ENCODE results near the gene PSMB1.
A peak's percentile ranks its signal among the peaks of the same experiment; 100 is the strongest.

Gene PSMB1

DNA sequence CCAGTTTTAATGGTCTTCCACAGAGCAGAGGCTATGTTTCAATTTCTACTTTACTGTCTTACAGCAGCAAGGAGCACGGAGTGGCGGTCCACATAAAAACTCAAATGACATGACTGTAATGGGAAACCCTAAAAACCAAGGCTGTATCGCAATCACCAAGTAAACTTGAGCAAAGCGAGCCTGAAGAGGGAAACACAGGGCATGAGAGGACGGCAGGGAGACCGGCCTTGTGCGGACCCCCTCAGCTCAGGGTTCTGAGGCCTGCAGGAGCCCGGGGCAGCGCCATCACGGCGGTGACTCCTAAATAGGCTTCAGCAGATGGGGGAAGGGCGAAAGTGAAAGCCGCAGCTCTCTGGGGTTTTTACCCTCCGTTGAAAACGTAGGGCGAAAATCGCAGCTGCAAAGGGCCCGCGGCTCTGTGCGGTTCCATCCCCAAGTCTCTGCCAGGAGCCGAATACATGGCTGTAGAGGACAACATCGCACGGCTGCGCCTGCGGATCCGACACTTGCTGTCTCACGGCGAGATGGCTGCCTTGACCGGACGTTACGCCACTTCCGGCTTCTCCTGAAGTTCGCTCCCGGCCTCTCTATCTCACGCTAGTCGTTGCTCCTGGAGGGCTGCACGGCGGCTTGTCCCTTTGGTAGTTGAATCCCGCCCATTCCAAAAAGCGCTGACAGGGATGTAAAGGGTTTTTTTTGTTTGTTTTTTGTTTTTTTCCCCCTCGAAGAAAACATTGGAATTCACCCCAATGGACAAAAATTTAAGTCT is at the start of gene PSMB1:
PSMB1 (minus strand) TSS at position 543 of the 769 bp plus-strand sequence; CDS start at position 478, 65 bp downstream.
- Histone ChIP-seq H3K36me3 (ENCODE audit: control insufficient read depth, insufficient read depth, low read length) (peaks cover 35% of the 10 kb centered on the region), H3K9ac (ENCODE audit: low read depth, low read length) (peak within 1 kb of the TSS; percentile 93), H3K27me3 (ENCODE audit: control insufficient read depth, insufficient read depth, low read length) (no peaks in the 10 kb centered on the region), H3K9me3 (ENCODE audit: control insufficient read depth, insufficient read depth, low read length) (no peaks in the 10 kb centered on the region), H3K4me3 (ENCODE audit: low read depth, low read length) (peak within 1 kb of the TSS; percentile 84), H3K27ac (ENCODE audit: low read depth, low read length) (peak within 1 kb of the TSS; percentile 97), H3K4me1 (ENCODE audit: control insufficient read depth, insufficient read depth, low read length) (peaks cover 13% of the 10 kb centered on the region)

DNA sequence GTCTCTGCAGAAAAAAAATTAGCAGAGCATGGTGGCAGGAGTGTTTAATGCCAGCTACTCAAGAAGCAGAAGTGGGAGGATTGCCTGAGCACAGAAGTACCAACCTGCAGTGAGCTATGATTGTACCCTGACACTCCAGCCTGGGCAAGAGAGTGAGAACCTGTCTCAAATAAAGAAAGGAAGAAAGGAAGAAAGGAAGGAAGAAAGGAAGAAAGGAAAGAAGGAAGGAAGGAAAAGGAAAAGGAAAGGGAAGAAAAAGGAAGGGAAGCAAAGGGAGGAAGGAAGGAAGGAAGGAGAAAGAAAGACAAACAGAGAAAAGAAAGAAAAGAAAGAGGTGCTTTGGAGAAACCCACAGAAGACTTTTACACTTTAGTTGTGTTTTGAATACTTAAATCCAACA is 44.2 kb upstream of the PSMB1 start:
- H3K9me3 ChIP-seq (ENCODE audit: control insufficient read depth, insufficient read depth, low read length), result peaks cover 14% of the 10 kb centered on the region; the same call in 1 of the 2 replicates
- no peak overlapping the region for H3K27ac ChIP-seq (ENCODE audit: low read depth, low read length)
- H3K36me3 ChIP-seq (ENCODE audit: control insufficient read depth, insufficient read depth, low read length), result no peaks in the 10 kb centered on the region
- no peak overlapping the region for H3K4me3 ChIP-seq (ENCODE audit: low read depth, low read length)
- H3K27me3 ChIP-seq (ENCODE audit: control insufficient read depth, insufficient read depth, low read length), result no peaks in the 10 kb centered on the region
- no peak overlapping the region for H3K9ac ChIP-seq (ENCODE audit: low read depth, low read length)
- peaks cover 20% of the 10 kb centered on the region for H3K4me1 ChIP-seq (ENCODE audit: control insufficient read depth, insufficient read depth, low read length)

DNA sequence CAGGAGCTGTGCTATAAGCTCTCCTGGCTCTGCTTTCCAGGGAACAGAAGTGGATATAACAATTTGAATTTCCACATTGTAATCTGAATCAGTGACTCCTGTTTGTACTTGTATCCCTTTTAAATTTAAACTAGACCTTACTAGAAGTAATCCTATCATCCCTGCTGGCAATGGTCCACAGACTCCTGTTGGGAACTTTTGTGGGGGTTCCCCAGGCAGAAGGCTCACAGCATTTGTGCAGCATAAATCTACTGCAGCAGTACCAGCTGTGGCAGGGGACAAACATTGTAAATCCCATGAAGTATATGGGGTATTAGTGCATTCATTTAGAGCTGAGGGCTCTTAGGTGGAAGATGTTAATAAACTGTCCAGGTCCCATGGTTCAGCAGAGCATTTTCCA is 43.3 kb upstream of the PSMB1 start:
- Histone ChIP-seq H3K27me3 (ENCODE audit: control insufficient read depth, insufficient read depth, low read length) (no peaks in the 10 kb centered on the region), H3K9ac (ENCODE audit: low read depth, low read length) (no peak overlapping the region), H3K36me3 (ENCODE audit: control insufficient read depth, insufficient read depth, low read length) (no peaks in the 10 kb centered on the region), H3K9me3 (ENCODE audit: control insufficient read depth, insufficient read depth, low read length) (peaks cover 22% of the 10 kb centered on the region), H3K27ac (ENCODE audit: low read depth, low read length) (no peak overlapping the region), H3K4me3 (ENCODE audit: low read depth, low read length) (no peak overlapping the region), H3K4me1 (ENCODE audit: control insufficient read depth, insufficient read depth, low read length) (peaks cover 20% of the 10 kb centered on the region)

DNA sequence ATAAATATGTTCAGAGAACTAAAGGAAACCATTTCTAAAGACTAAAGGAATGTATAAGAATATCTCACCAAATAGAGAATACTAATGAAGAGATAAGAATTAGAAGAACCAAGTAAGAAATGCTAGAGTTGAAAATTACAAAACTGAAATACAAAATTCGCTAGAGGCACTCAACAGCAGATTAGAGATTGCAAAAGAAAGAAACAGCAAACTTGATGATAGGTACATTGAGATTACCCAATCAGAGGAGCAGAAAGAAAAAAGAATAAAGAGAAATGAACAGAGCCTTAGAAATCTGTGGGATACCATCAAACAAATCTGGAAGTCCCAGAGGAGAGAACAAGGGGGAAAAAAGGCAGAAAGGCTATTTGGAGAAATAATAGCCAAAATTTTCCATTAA is 37.6 kb upstream of the PSMB1 start:
- Histone ChIP-seq H3K4me3 (ENCODE audit: low read depth, low read length) (no peak overlapping the region), H3K4me1 (ENCODE audit: control insufficient read depth, insufficient read depth, low read length) (peaks cover 16% of the 10 kb centered on the region), H3K9ac (ENCODE audit: low read depth, low read length) (no peak overlapping the region), H3K27ac (ENCODE audit: low read depth, low read length) (no peak overlapping the region), H3K9me3 (ENCODE audit: control insufficient read depth, insufficient read depth, low read length) (peaks cover 38% of the 10 kb centered on the region), H3K36me3 (ENCODE audit: control insufficient read depth, insufficient read depth, low read length) (no peaks in the 10 kb centered on the region), H3K27me3 (ENCODE audit: control insufficient read depth, insufficient read depth, low read length) (no peaks in the 10 kb centered on the region)

DNA sequence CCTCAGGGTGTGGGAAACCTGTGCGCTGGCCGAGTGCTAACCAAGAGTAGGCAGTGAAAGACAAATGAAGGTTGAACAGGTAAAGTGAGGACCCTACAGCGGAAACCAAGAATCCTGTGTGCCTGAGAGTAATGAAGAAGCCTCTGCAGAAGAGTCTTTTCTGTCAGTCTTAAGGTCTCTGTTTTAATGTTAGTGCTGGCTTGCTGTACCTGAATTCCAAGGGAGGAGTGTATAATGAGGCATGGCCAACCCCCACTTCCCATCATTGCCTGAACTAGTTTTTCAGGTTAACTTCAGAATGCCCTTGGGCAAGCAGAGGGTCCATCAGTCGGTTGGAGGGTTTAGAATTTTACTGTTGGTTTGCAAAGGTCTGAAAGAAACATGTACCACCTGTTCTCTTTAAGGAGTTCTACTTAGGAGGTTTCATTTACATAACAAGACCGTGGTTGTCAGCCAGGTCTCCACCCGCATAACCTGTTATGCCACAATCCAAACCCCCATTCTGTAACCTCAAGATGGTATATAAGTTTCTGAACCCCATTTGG is 31.9 kb upstream of the PSMB1 start:
- peaks cover 21% of the 10 kb centered on the region for H3K4me1 ChIP-seq (ENCODE audit: control insufficient read depth, insufficient read depth, low read length)
- H3K9me3 ChIP-seq (ENCODE audit: control insufficient read depth, insufficient read depth, low read length), result peaks cover 7% of the 10 kb centered on the region; the same call in 1 of the 2 replicates
- H3K4me3 ChIP-seq (ENCODE audit: low read depth, low read length), result peak overlapping the region; percentile 99
- H3K27ac ChIP-seq (ENCODE audit: low read depth, low read length), result peak overlapping the region; percentile 95
- no peaks in the 10 kb centered on the region for H3K27me3 ChIP-seq (ENCODE audit: control insufficient read depth, insufficient read depth, low read length)
- H3K9ac ChIP-seq (ENCODE audit: low read depth, low read length), result peak overlapping the region; percentile 88
- peaks cover 29% of the 10 kb centered on the region for H3K36me3 ChIP-seq (ENCODE audit: control insufficient read depth, insufficient read depth, low read length)

DNA sequence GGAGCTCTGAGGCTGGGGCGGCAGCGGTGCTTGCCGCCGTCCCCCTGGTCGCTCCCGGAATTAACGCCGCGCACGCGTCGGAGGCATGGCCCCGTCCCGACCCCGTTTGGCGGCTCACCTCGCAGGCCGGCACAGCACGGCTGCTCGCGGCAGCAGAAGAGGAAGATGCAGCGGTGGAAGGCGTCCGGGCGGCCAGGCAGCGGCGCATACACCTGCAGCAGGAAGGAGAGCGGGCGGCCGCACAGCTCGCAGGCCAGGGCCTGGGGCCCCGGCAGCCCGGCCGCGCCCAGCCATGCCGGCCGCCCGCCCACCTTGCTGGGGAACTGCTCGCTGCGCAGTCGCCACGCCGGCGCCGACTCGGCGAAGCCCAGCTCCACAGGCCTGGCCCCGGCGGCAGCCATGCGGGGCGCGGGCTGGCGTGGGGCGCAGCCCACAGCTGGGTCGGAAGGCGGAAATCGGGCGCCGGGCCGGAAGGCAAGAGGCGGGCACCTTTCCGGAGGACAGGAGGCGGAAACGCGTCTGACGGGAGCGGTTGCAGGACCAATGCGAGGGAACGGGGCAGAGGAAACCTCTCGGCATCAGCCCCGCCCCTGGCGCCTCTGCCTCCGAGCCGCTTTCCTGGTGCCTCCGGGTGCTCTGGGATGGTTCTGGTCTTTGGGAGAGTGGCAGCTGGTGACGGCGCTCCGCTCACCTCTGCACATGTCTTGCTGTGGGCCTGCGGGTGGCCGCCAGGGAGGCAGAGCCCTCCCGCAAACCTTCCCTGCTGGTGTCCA is 31.3 kb upstream of the PSMB1 start, which contains the start of gene PDCD2:
PDCD2 (minus strand) TSS at position 457 of the 773 bp plus-strand sequence; CDS start at position 401, 56 bp downstream.
- no peaks in the 10 kb centered on the region for H3K27me3 ChIP-seq (ENCODE audit: control insufficient read depth, insufficient read depth, low read length)
- peaks cover 21% of the 10 kb centered on the region for H3K4me1 ChIP-seq (ENCODE audit: control insufficient read depth, insufficient read depth, low read length)
- H3K36me3 ChIP-seq (ENCODE audit: control insufficient read depth, insufficient read depth, low read length), result peaks cover 36% of the 10 kb centered on the region
- H3K9me3 ChIP-seq (ENCODE audit: control insufficient read depth, insufficient read depth, low read length), result peaks cover 2% of the 10 kb centered on the region; the same call in 1 of the 2 replicates
- peak within 1 kb of the TSS; percentile 88 for H3K9ac ChIP-seq (ENCODE audit: low read depth, low read length)
- H3K4me3 ChIP-seq (ENCODE audit: low read depth, low read length), result peak within 1 kb of the TSS; percentile 99
- peak within 1 kb of the TSS; percentile 95 for H3K27ac ChIP-seq (ENCODE audit: low read depth, low read length)

DNA sequence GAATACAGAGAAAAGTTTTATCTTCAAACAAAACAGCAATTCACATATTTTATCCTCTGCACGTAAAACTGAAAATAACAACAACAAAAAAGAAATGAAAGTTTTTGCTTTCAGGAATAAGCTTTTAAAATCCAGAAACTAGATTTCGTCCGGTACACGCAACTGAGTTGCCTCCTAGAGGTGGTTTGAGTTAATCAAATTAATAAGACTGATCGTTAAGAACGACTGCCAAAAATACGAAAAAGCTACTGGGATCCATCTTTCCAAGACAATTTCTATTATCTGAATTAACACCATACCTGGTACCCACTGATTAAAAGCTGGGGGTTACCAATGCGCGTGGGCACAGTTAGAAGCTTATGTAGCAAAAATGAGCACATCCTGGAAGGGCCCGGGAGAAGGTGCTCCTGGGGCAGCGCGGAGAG is 30.7 kb upstream of the PSMB1 start:
- peak overlapping the region; percentile 95 for H3K27ac ChIP-seq (ENCODE audit: low read depth, low read length)
- no peaks in the 10 kb centered on the region; the same call in 1 of the 2 replicates for H3K9me3 ChIP-seq (ENCODE audit: control insufficient read depth, insufficient read depth, low read length)
- peaks cover 21% of the 10 kb centered on the region for H3K4me1 ChIP-seq (ENCODE audit: control insufficient read depth, insufficient read depth, low read length)
- H3K4me3 ChIP-seq (ENCODE audit: low read depth, low read length), result peak overlapping the region; percentile 99
- peak overlapping the region; percentile 88 for H3K9ac ChIP-seq (ENCODE audit: low read depth, low read length)
- H3K36me3 ChIP-seq (ENCODE audit: control insufficient read depth, insufficient read depth, low read length), result peaks cover 42% of the 10 kb centered on the region
- no peaks in the 10 kb centered on the region for H3K27me3 ChIP-seq (ENCODE audit: control insufficient read depth, insufficient read depth, low read length)

DNA sequence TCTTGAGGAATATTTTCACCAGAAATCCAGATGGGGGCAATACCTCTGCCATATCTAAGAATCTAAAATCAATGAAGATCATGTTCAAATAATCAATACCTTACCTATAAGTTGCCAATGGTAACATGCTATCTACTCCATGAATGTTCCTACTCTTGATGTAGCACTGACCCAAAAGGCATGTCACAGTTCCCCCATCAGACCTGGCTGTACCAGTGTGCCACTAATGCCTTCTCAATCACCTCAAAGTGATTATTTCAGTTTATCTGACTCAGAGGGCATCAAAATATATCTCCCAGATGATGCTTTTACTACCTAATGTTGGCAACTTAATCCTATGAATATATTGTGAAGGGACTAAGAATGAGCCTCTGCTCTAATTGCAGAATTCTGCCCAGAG is 25.8 kb upstream of the PSMB1 start:
- Histone ChIP-seq H3K4me3 (ENCODE audit: low read depth, low read length) (no peak overlapping the region), H3K36me3 (ENCODE audit: control insufficient read depth, insufficient read depth, low read length) (peaks cover 75% of the 10 kb centered on the region), H3K9me3 (ENCODE audit: control insufficient read depth, insufficient read depth, low read length) (no peaks in the 10 kb centered on the region), H3K9ac (ENCODE audit: low read depth, low read length) (no peak overlapping the region), H3K27ac (ENCODE audit: low read depth, low read length) (no peak overlapping the region), H3K27me3 (ENCODE audit: control insufficient read depth, insufficient read depth, low read length) (no peaks in the 10 kb centered on the region), H3K4me1 (ENCODE audit: control insufficient read depth, insufficient read depth, low read length) (no peaks in the 10 kb centered on the region)

DNA sequence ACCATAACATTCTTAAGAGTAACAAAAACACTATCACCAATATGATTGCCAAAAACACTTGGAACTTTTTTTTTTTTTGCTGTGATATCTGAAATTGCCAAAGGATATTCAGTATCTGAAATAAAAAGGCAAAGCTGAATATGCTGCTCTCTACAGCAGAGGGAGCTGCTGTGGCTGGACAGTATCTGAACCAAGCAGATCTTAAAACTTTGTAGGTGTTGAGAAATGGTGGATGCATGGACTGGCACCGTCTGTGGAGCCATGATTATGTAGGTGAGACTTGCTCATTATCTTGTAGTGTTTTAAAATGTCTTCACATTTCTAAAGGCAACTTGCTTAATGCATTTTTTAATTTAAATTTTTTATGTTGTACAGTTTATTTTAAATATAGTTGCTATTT is 22.1 kb upstream of the PSMB1 start:
- no peaks in the 10 kb centered on the region for H3K27me3 ChIP-seq (ENCODE audit: control insufficient read depth, insufficient read depth, low read length)
- no peaks in the 10 kb centered on the region for H3K9me3 ChIP-seq (ENCODE audit: control insufficient read depth, insufficient read depth, low read length)
- H3K9ac ChIP-seq (ENCODE audit: low read depth, low read length), result no peak overlapping the region
- no peak overlapping the region for H3K27ac ChIP-seq (ENCODE audit: low read depth, low read length)
- H3K36me3 ChIP-seq (ENCODE audit: control insufficient read depth, insufficient read depth, low read length), result peaks cover 82% of the 10 kb centered on the region
- H3K4me3 ChIP-seq (ENCODE audit: low read depth, low read length), result no peak overlapping the region
- no peaks in the 10 kb centered on the region for H3K4me1 ChIP-seq (ENCODE audit: control insufficient read depth, insufficient read depth, low read length)

DNA sequence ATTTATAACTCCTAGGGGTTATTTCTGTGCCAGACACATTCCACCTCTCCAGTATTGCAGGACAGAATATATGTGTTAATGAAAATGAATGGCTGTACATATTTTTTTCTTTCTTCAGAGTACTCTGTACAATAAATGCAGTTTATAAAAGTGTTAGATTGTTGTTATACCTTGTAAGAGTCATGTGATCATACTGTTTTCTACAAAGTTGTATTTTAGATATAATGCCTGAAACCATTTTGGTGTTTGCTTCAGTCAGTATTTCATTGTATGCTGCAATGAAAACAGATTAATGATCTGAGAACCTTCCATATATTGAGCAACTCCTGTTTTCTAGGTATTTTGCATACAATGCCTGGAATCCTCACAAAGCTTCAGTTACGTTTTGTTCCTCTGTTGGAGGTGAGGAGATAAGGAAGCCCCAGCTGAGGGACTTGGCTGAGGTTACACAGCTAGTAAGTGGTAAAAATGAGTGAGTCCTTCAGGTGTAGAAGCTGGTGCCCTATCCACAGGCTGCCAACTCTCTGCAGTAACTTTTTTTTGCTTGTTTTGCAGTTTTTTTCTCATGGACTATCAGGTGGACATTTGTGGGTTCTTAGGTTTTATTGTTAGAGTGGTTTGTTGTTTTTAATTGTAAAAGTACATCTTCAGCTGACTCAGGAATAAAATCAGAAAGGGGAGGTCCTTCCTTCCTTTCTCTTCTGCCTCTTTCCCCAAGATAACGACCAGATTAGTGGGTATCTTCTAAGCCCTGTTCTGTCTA is 19.8 kb upstream of the PSMB1 start:
- Histone ChIP-seq H3K9me3 (ENCODE audit: control insufficient read depth, insufficient read depth, low read length) (no peaks in the 10 kb centered on the region), H3K4me3 (ENCODE audit: low read depth, low read length) (no peak overlapping the region), H3K36me3 (ENCODE audit: control insufficient read depth, insufficient read depth, low read length) (peaks cover 78% of the 10 kb centered on the region), H3K27me3 (ENCODE audit: control insufficient read depth, insufficient read depth, low read length) (no peaks in the 10 kb centered on the region), H3K27ac (ENCODE audit: low read depth, low read length) (no peak overlapping the region), H3K4me1 (ENCODE audit: control insufficient read depth, insufficient read depth, low read length) (no peaks in the 10 kb centered on the region), H3K9ac (ENCODE audit: low read depth, low read length) (no peak overlapping the region)
